Testis (tissue), 3 donors: Measurements from ENCODE around the gene GARIN5B. TPM values are rescaled to one million over a fixed set of nuclear protein-coding genes. Genes with fewer than 3 reads are reported as not detected.

Experiments
- DNase-seq: peaks from one replicate; pipeline ENCODE4 v3.0.0-alpha.2; 2019
- H3K27ac ChIP-seq, 2 donors: fragments of 200-600 bp; sonication (generic); one replicate each; pipeline ENCODE4 v1.5.1; 2019
- H3K27me3 ChIP-seq: fragments of 200-600 bp; sonication (generic); one replicate; pipeline ENCODE4 v1.5.1; 2019
- H3K36me3 ChIP-seq: fragments of 200-600 bp; sonication (generic); one replicate; pipeline ENCODE4 v1.5.1; 2017; ENCODE audit warnings: low read depth; ENCODE audit errors: missing control alignments
- H3K4me1 ChIP-seq: fragments of 200-600 bp; sonication (generic); one replicate; pipeline ENCODE4 v1.5.1; 2019
- H3K4me3 ChIP-seq, 2 donors: fragments of 200-600 bp; sonication (generic); one replicate each; pipeline ENCODE4 v1.5.1; 2017 to 2019
- H3K9me3 ChIP-seq: fragments of 200-600 bp; sonication (generic); one replicate; pipeline ENCODE4 v1.5.1; 2017
- CTCF ChIP-seq, 3 experiments: fragments of 450-650 bp in 2 of 3; fragments of 200-600 bp in 1 of 3; sonication (generic) in 1 of 3; IDR thresholded peaks; one replicate each; pipeline ENCODE4 v1.5.1; 2016 to 2019; ENCODE audit warnings: antibody characterized with exemption in 3 of 3, mild to moderate bottlenecking in 2 of 3, moderate library complexity in 1 of 3
- POLR2A ChIP-seq: fragments of 450-650 bp; IDR thresholded peaks from one replicate; pipeline ENCODE4 v1.6.1; 2017; ENCODE audit warnings: antibody characterized with exemption, mild to moderate bottlenecking, moderate library complexity
- WGBS, 2 donors: methylation state at CpG; one replicate each; pipeline ENCODE4 v1.1.5; 2018; 5-methylcytosine and 5-hydroxymethylcytosine counted together
- intact Hi-C: fragments of 100-400 bp; cut with DNase I; formaldehyde crosslinking; loops from one replicate; pipeline ENCODE4 v1.15.1; 2023; ENCODE audit warnings: low total_unique reads
- polyA plus RNA-seq: library from polyadenylated mRNA; stranded (reverse); fragments of 350-450 nt; fragmentation: Illumina TruSeq; extraction: RNeasy Lipid Tissue Mini Kit (QIAGEN cat#74804); gene quantifications from one replicate; pipeline ENCODE4 v1.2.3, GENCODE V29; 2014; ENCODE audit warnings: low read depth, low replicate concordance; ENCODE audit not compliant: insufficient read depth
- total RNA-seq, 2 donors: library from RNA; depleted of rRNA; stranded (reverse); fragments of >200 nt; gene quantifications; one replicate each; pipeline ENCODE4 v1.2.3, GENCODE V29; 2016

Gene GARIN5B
- total and polyA plus RNA-seq, 3 donors from 2014 or later = 11.3 to 49.6 (median 28.2) TPM

GRCh38 chr19:55355213-55355821 is 7.7 kb downstream of the GARIN5B start:
- H3K4me1 ChIP-seq = peaks cover 8% of the 10 kb centered on the region

GRCh38 chr19:55354698-55355212 is 8.3 kb downstream of the GARIN5B start, which contains the start of gene COX6B2:
TSS of gene COX6B2 (minus strand) at chr19:55354719. CDS start at chr19:55354521, 198 bp downstream.
- Histone ChIP-seq H3K36me3 (no peaks in the 10 kb centered on the region), H3K27ac (no peak within 1 kb of the TSS), H3K27me3 (no peaks in the 10 kb centered on the region), H3K9me3 (no peaks in the 10 kb centered on the region), H3K4me1 (peaks cover 8% of the 10 kb centered on the region), H3K4me3 (peak within 1 kb of the TSS; percentile 44 to 58)
- intact Hi-C loops = no loop called here
- WGBS, 2 donors = 0 to 1% methylated on average over 22 to 43 of the region's 43 CpGs
- DNase-seq = peak; percentile 41
- TF ChIP-seq CTCF (IDR thresholded peaks at IDR 0.05) (no peak), POLR2A (no peak)

More at GRCh38 chr19:55355213-55355821, 7.7 kb downstream of the GARIN5B start:
- Histone ChIP-seq H3K9me3 (no peaks in the 10 kb centered on the region), H3K36me3 (no peaks in the 10 kb centered on the region), H3K27me3 (no peaks in the 10 kb centered on the region), H3K4me3 (no peak overlapping the region), H3K27ac (no peak overlapping the region)
- TF ChIP-seq CTCF (IDR thresholded peaks at IDR 0.05) = no peak
- TF ChIP-seq POLR2A = no peak
- intact Hi-C loops = no loop called here
- no peak for DNase-seq
- WGBS, 2 donors = 18 to 30% methylated on average over 5 to 13 of the region's 13 CpGs

- 1 to 2% methylated on average over 27 to 66 of the region's 72 CpGs for WGBS, 2 donors
- Histone ChIP-seq H3K4me1 (peaks cover 8% of the 10 kb centered on the region), H3K36me3 (no peaks in the 10 kb centered on the region), H3K27ac (no peak overlapping the region), H3K27me3 (no peaks in the 10 kb centered on the region), H3K4me3 (peak overlapping the region; percentile 44 to 58), H3K9me3 (no peaks in the 10 kb centered on the region)
- DNase-seq = peak; percentile 65
- TF ChIP-seq CTCF (IDR thresholded peaks at IDR 0.05) = no peak
- no peak for TF ChIP-seq POLR2A
- intact Hi-C loops = no loop called here
Observed at GRCh38 chr19:55353803-55354697, 9.0 kb downstream of the GARIN5B start.

- intact Hi-C loops = no loop called here
- Histone ChIP-seq H3K4me3 (peak overlapping the region; percentile 44 to 58), H3K4me1 (peaks cover 8% of the 10 kb centered on the region), H3K36me3 (no peaks in the 10 kb centered on the region), H3K27me3 (no peaks in the 10 kb centered on the region), H3K9me3 (no peaks in the 10 kb centered on the region), H3K27ac (no peak overlapping the region)
- no peak for DNase-seq
- TF ChIP-seq CTCF (IDR thresholded peaks at IDR 0.05) (no peak), POLR2A (no peak)
- 0 to 2% methylated on average over 5 to 24 of the region's 24 CpGs for WGBS, 2 donors
Observed at GRCh38 chr19:55353356-55353802, 9.7 kb downstream of the GARIN5B start.
